T-helper 22 cell (primary cell): ENCODE data around the gene CYYR1.

Source experiments
- DNase-seq: peaks from one replicate; pipeline ENCODE4 v3.0.0-alpha.2; 2020; ENCODE audit warnings: low read depth

The CYYR1 gene

GRCh38 chr21:26433386-26433785, 139.7 kb downstream of the CYYR1 start:
- DNase-seq = no peak

GRCh38 chr21:26432410-26432809, 140.7 kb downstream of the CYYR1 start:
- no peak for DNase-seq

- no peak for DNase-seq
These were observed 147.5 kb downstream of the CYYR1 start for GRCh38 chr21:26425576-26425975.

- DNase-seq = no peak
These were observed 149.6 kb downstream of the CYYR1 start for GRCh38 chr21:26423511-26423910.

- no peak for DNase-seq
These were observed 150.4 kb downstream of the CYYR1 start for GRCh38 chr21:26422706-26423105.

- DNase-seq = no peak
These were observed 150.9 kb downstream of the CYYR1 start for GRCh38 chr21:26422138-26422537.

- no peak for DNase-seq
These were observed 151.4 kb downstream of the CYYR1 start for GRCh38 chr21:26421724-26422123.
